T-cell (primary cell): ENCODE results near the gene C11orf58. TPM values are rescaled to one million over a fixed set of nuclear protein-coding genes. Genes with fewer than 3 reads are reported as not detected.
A peak's percentile ranks its signal among the peaks of the same experiment; 100 is the strongest.

ENCODE experiments used
- ATAC-seq, 4 experiments: fragments of 200-7000 bp in 3 of 4; fragments of 150-1000 bp in 1 of 4; cut with Tn5 transposase; replicated peaks in 1 of 4; 1 replicate in 3 of 4; 2 replicates in 1 of 4; pipeline ENCODE4 v1.10.0; 2021; ENCODE audit warnings: moderate library complexity in 3 of 4, mild to moderate bottlenecking in 2 of 4, moderate number of reproducible peaks in 1 of 4
- CTCF ChIA-PET, 2 donors: fragments of 300-600 bp; sonication (Branson Sonifier 250); formaldehyde crosslinking; loops; one replicate each; lab custom pipeline; 2022; ENCODE audit warnings: antibody characterized with exemption in 2 of 2; lab: Charles Lee
- POLR2A ChIA-PET, 2 donors: fragments of 300-600 bp; sonication (Branson Sonifier 250); formaldehyde crosslinking; loops; one replicate each; lab custom pipeline; 2022; ENCODE audit warnings: antibody characterized with exemption in 2 of 2; lab: Charles Lee
- DNase-seq, 35 experiments: peaks; one replicate each; pipeline versions ENCODE4 v3.0.0 to v3.0.0-alpha.2; 2013 to 2023
- H3K27ac ChIP-seq: one replicate; pipeline ENCODE4 v1.5.1; 2013; ENCODE audit warnings: low read length
- H3K27me3 ChIP-seq, 2 experiments: replicated peaks in 1 of 2; 1 replicate in 1 of 2; 2 replicates in 1 of 2; pipeline versions ENCODE4 v1.6.1 to v1.7.0; 2013; ENCODE audit warnings: low read length in 1 of 2, mixed read lengths in 1 of 2; ENCODE audit not compliant: control insufficient read depth in 2 of 2, insufficient read depth in 2 of 2; ENCODE audit errors: extremely low read depth in 1 of 2
- H3K36me3 ChIP-seq, 2 donors: 1 replicate in 1 of 2; 2 replicates in 1 of 2; pipeline versions ENCODE4 v1.6.1 to v1.7.0; 2013; ENCODE audit warnings: low read length in 1 of 2; ENCODE audit not compliant: control insufficient read depth in 2 of 2, insufficient read depth in 1 of 2; ENCODE audit errors: extremely low read depth in 1 of 2
- H3K4me1 ChIP-seq, 2 experiments: 1 replicate in 1 of 2; 2 replicates in 1 of 2; pipeline versions ENCODE4 v1.6.1 to v1.7.0; 2013; ENCODE audit warnings: low read length in 2 of 2, mixed read lengths in 1 of 2; ENCODE audit not compliant: insufficient read depth in 2 of 2, control insufficient read depth in 1 of 2; ENCODE audit errors: extremely low read depth in 1 of 2
- H3K4me3 ChIP-seq, 2 donors: 1 replicate in 1 of 2; 2 replicates in 1 of 2; pipeline versions ENCODE4 v1.5.1 to v1.7.0; 2013; ENCODE audit warnings: mild to moderate bottlenecking in 2 of 2, low read length in 1 of 2, moderate library complexity in 1 of 2; ENCODE audit not compliant: control insufficient read depth in 1 of 2; ENCODE audit errors: extremely low read depth in 1 of 2
- H3K9me3 ChIP-seq: 2 replicates; pipeline ENCODE4 v1.7.0; 2013
- H3K27ac Mint-ChIP-seq, 2 donors: one replicate each; pipeline ENCODE4 v1.8.0; 2020 to 2021; ENCODE audit warnings: mild to moderate bottlenecking in 2 of 2, mixed read lengths in 2 of 2
- H3K27me3 Mint-ChIP-seq, 2 donors: one replicate each; pipeline ENCODE4 v1.8.0; 2021 to 2022; ENCODE audit warnings: mixed read lengths in 2 of 2
- H3K36me3 Mint-ChIP-seq: one replicate; pipeline ENCODE4 v1.8.0; 2021; ENCODE audit warnings: mixed read lengths
- H3K4me1 Mint-ChIP-seq, 3 donors: one replicate each; pipeline ENCODE4 v1.8.0; 2020 to 2022; ENCODE audit warnings: mixed read lengths in 3 of 3, mild to moderate bottlenecking in 1 of 3
- H3K4me3 Mint-ChIP-seq, 3 donors: one replicate each; pipeline ENCODE4 v1.8.0; 2020 to 2022; ENCODE audit warnings: mild to moderate bottlenecking in 3 of 3, mixed read lengths in 3 of 3, moderate library complexity in 3 of 3
- H3K9me3 Mint-ChIP-seq, 3 donors: one replicate each; pipeline ENCODE4 v1.8.0; 2020 to 2022; ENCODE audit warnings: mixed read lengths in 3 of 3
- WGBS: methylation state at CpG from one replicate; pipeline ENCODE4 v1.1.5; 2013; ENCODE audit warnings: missing lambda C conversion rate; ENCODE audit not compliant: insufficient coverage; 5-methylcytosine and 5-hydroxymethylcytosine counted together
- total RNA-seq, 35 experiments: library from RNA in 6 of 35; stranded (reverse) in 6 of 35; fragments of 120-200 nt in 1 of 35; gene quantifications; one replicate each; pipeline versions ENCODE4 v1.2.1 to v1.2.4 and lab custom pipeline; 2013 to 2026

Gene C11orf58
- total RNA-seq, 5 donors from 2014 or later (not counting 1 experiment from before 2014, with no cell fraction given): 120 to 145 (median 133) TPM

- peak overlapping the region; percentile 98 for H3K27ac ChIP-seq
- Mint-ChIP-seq H3K4me1 (peaks cover 20 to 25% (median 20%) of the 10 kb centered on the region in 3 donors), H3K27me3 (no peaks in the 10 kb centered on the region), H3K27ac (peak overlapping the region in 1 of 2 donors; percentile 86), H3K36me3 (peaks cover 11% of the 10 kb centered on the region), H3K9me3 (no peaks in the 10 kb centered on the region), H3K4me3 (no peak overlapping the region)
- peaks cover 22 to 31% of the 10 kb centered on the region in 2 experiments for H3K4me1 ChIP-seq
- WGBS: 0% methylated on average over 1 of the region's 6 CpGs
- H3K4me3 ChIP-seq: peak overlapping the region; percentile 86 to 97
- no peaks in the 10 kb centered on the region for H3K9me3 ChIP-seq
- ATAC-seq: peak; percentile 2 to 7 (median 4)
- no peak for DNase-seq
- H3K27me3 ChIP-seq: no peaks in the 10 kb centered on the region
- ChIA-PET CTCF (interaction anchor here (0.6 to 0.7 kb wide), 3 partner anchors 20 to 360 kb away, joined by 3 read pairs; no protein-coding TSS in a partner anchor), POLR2A (interaction anchor here (0.6 kb wide), 3 partner anchors 18 to 330 kb away, joined by 3 read pairs; no protein-coding TSS in a partner anchor)
- H3K36me3 ChIP-seq: no peaks in the 10 kb centered on the region
Observed at GRCh38 chr11:16737818-16738192, 642 bp upstream of the C11orf58 start.

GRCh38 chr11:16738947-16739815, 734 bp downstream of the C11orf58 start:
- H3K27ac ChIP-seq: peak overlapping the region; percentile 98
- DNase-seq (peak in 4 of 35 experiments; percentile 4 to 45 (median 28)), ATAC-seq (peak in 2 of 4 experiments; percentile 2 to 3)
- H3K9me3 ChIP-seq: no peaks in the 10 kb centered on the region
- no peaks in the 10 kb centered on the region for H3K9me3 Mint-ChIP-seq
- WGBS: 0% methylated on average over 17 of the region's 32 CpGs
- ChIA-PET POLR2A (interaction anchor here (0.5 to 1.2 kb wide), 4 partner anchors 10 to 1762 kb away, joined by 3 to 6 read pairs (median 4); no protein-coding TSS in a partner anchor), CTCF (interaction anchor here in 1 of 2 donors (1.5 kb wide), 1 partner anchor 15 kb away, joined by 3 read pairs; no protein-coding TSS in a partner anchor)
- H3K4me1 ChIP-seq: peaks cover 28 to 34% of the 10 kb centered on the region in 2 experiments
- peaks cover 16% of the 10 kb centered on the region for H3K36me3 Mint-ChIP-seq
- H3K36me3 ChIP-seq: peaks cover 0 to 3% of the 10 kb centered on the region in 2 donors
- peaks cover 28 to 34% (median 28%) of the 10 kb centered on the region in 3 donors for H3K4me1 Mint-ChIP-seq
- H3K27ac Mint-ChIP-seq: no peak overlapping the region
- H3K4me3 Mint-ChIP-seq: no peak overlapping the region
- H3K27me3 ChIP-seq: no peaks in the 10 kb centered on the region
- no peaks in the 10 kb centered on the region for H3K27me3 Mint-ChIP-seq
- H3K4me3 ChIP-seq: peak overlapping the region; percentile 86 to 97

GRCh38 chr11:16741473-16741872, 3.0 kb downstream of the C11orf58 start:
- Histone ChIP-seq H3K9me3 (no peaks in the 10 kb centered on the region), H3K4me3 (no peak overlapping the region), H3K36me3 (peaks cover 0 to 20% of the 10 kb centered on the region in 2 donors), H3K27ac (no peak overlapping the region), H3K27me3 (no peaks in the 10 kb centered on the region), H3K4me1 (peaks cover 28 to 34% of the 10 kb centered on the region in 2 experiments)
- peaks cover 29% of the 10 kb centered on the region for H3K36me3 Mint-ChIP-seq
- peak overlapping the region in 2 of 3 donors; percentile 11 to 47 for H3K4me3 Mint-ChIP-seq
- peaks cover 49 to 55% (median 49%) of the 10 kb centered on the region in 3 donors for H3K4me1 Mint-ChIP-seq
- ATAC-seq (no peak), DNase-seq (no peak)
- ChIA-PET POLR2A (interaction anchor here in 1 of 2 donors (0.6 kb wide), 1 partner anchor 550 kb away, joined by 3 read pairs; no protein-coding TSS in a partner anchor), CTCF (interaction anchor here in 1 of 2 donors (0.6 kb wide), 1 partner anchor 532 kb away, joined by 6 read pairs; no protein-coding TSS in a partner anchor)
- peak overlapping the region in 1 of 2 donors; percentile 48 for H3K27ac Mint-ChIP-seq
- no CpG with 5 or more reads among the region's 4 CpGs for WGBS
- H3K9me3 Mint-ChIP-seq: no peaks in the 10 kb centered on the region
- no peaks in the 10 kb centered on the region for H3K27me3 Mint-ChIP-seq

- Histone ChIP-seq H3K27ac (no peak overlapping the region), H3K9me3 (no peaks in the 10 kb centered on the region), H3K36me3 (peaks cover 0 to 37% of the 10 kb centered on the region in 2 donors), H3K4me3 (no peak overlapping the region), H3K27me3 (no peaks in the 10 kb centered on the region), H3K4me1 (peaks cover 23 to 29% of the 10 kb centered on the region in 2 experiments)
- CTCF ChIA-PET: no interaction called here
- Mint-ChIP-seq H3K27me3 (no peaks in the 10 kb centered on the region), H3K4me1 (peaks cover 56 to 58% (median 57%) of the 10 kb centered on the region in 3 donors), H3K27ac (peak overlapping the region in 1 of 2 donors; percentile 16), H3K36me3 (peaks cover 41% of the 10 kb centered on the region), H3K9me3 (no peaks in the 10 kb centered on the region), H3K4me3 (peak overlapping the region in 2 of 3 donors; percentile 34 to 41)
- WGBS: no CpG with 5 or more reads among the region's 4 CpGs
- DNase-seq (no peak), ATAC-seq (no peak)
- POLR2A ChIA-PET: no interaction called here
Observed at GRCh38 chr11:16743478-16743877, 5.0 kb downstream of the C11orf58 start.

GRCh38 chr11:16744128-16744725, 5.8 kb downstream of the C11orf58 start:
- no peak overlapping the region for H3K4me3 ChIP-seq
- H3K4me3 Mint-ChIP-seq: no peak overlapping the region
- H3K36me3 ChIP-seq: peaks cover 0 to 41% of the 10 kb centered on the region in 2 donors
- no peaks in the 10 kb centered on the region for H3K27me3 Mint-ChIP-seq
- H3K9me3 Mint-ChIP-seq: no peaks in the 10 kb centered on the region
- no peak overlapping the region for H3K27ac ChIP-seq
- no peaks in the 10 kb centered on the region for H3K27me3 ChIP-seq
- H3K36me3 Mint-ChIP-seq: peaks cover 44% of the 10 kb centered on the region
- ChIA-PET POLR2A (interaction anchor here in 1 of 2 donors (0.6 kb wide), 1 partner anchor 78 kb away, joined by 5 read pairs; no protein-coding TSS in a partner anchor), CTCF (no interaction called here)
- no peaks in the 10 kb centered on the region for H3K9me3 ChIP-seq
- no peak for ATAC-seq
- H3K4me1 ChIP-seq: peaks cover 23 to 28% of the 10 kb centered on the region in 2 experiments
- no peak for DNase-seq
- WGBS: 100% methylated on average over 2 of the region's 5 CpGs
- H3K4me1 Mint-ChIP-seq: peaks cover 57 to 60% (median 58%) of the 10 kb centered on the region in 3 donors
- H3K27ac Mint-ChIP-seq: peak overlapping the region in 1 of 2 donors; percentile 39
